ENCODE data around the gene ADAMTSL5.

ADAMTSL5 gene

GRCh38 chr19:1528596-1529429 lies 16.0 kb upstream of the ADAMTSL5 start:
- ChIA-PET POLR2A (no interaction called here), CTCF (no interaction called here)
- DNase-seq (ENCODE audit: extremely low spot score): no peak
- TF ChIP-seq FOXM1 (IDR thresholded peaks at IDR 0.05; ENCODE audit: borderline replicate concordance) (no peak), HDGF (IDR thresholded peaks at IDR 0.05; ENCODE audit: borderline replicate concordance) (no peak), SUZ12 (IDR thresholded peaks at IDR 0.05) (no peak), NFRKB (IDR thresholded peaks at IDR 0.05) (no peak), L3MBTL2 (conservative IDR thresholded peaks at IDR 0.05) (no peak), BHLHE40 (IDR thresholded peaks at IDR 0.05; ENCODE audit: borderline replicate concordance) (no peak), SP1 (IDR thresholded peaks at IDR 0.05) (no peak), FOXA1 (IDR thresholded peaks at IDR 0.05) (no peak), ARNT (IDR thresholded peaks at IDR 0.05) (no peak), FOXK2 (IDR thresholded peaks at IDR 0.05) (no peak), CTBP1 (IDR thresholded peaks at IDR 0.05; ENCODE audit: borderline replicate concordance) (no peak), ZNF384 (IDR thresholded peaks at IDR 0.05) (no peak), ELF4 (IDR thresholded peaks at IDR 0.05) (no peak), TARDBP (IDR thresholded peaks at IDR 0.05) (no peak), LEF1 (IDR thresholded peaks at IDR 0.05; ENCODE audit: borderline replicate concordance) (no peak)

GRCh38 chr19:1527650-1528309 lies 15.0 kb upstream of the ADAMTSL5 start:
- TF ChIP-seq L3MBTL2 (conservative IDR thresholded peaks at IDR 0.05) (no peak), ZNF384 (IDR thresholded peaks at IDR 0.05) (no peak), ELF4 (IDR thresholded peaks at IDR 0.05) (no peak), SP1 (IDR thresholded peaks at IDR 0.05) (no peak), ARNT (IDR thresholded peaks at IDR 0.05) (no peak), FOXM1 (IDR thresholded peaks at IDR 0.05; ENCODE audit: borderline replicate concordance) (no peak), TARDBP (IDR thresholded peaks at IDR 0.05) (no peak), BHLHE40 (IDR thresholded peaks at IDR 0.05; ENCODE audit: borderline replicate concordance) (no peak), CTBP1 (IDR thresholded peaks at IDR 0.05; ENCODE audit: borderline replicate concordance) (no peak), FOXA1 (IDR thresholded peaks at IDR 0.05) (no peak)
- TF ChIP-seq, protein P1, sequence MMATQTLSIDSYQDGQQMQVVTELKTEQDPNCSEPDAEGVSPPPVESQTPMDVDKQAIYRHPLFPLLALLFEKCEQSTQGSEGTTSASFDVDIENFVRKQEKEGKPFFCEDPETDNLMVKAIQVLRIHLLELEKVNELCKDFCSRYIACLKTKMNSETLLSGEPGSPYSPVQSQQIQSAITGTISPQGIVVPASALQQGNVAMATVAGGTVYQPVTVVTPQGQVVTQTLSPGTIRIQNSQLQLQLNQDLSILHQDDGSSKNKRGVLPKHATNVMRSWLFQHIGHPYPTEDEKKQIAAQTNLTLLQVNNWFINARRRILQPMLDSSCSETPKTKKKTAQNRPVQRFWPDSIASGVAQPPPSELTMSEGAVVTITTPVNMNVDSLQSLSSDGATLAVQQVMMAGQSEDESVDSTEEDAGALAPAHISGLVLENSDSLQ (IDR thresholded peaks at IDR 0.05): no peak
- ChIA-PET POLR2A (no interaction called here), CTCF (no interaction called here)
- DNase-seq (ENCODE audit: extremely low spot score): no peak

- ChIA-PET POLR2A (no interaction called here), CTCF (no interaction called here)
Measured at GRCh38 chr19:1526979-1527649, 14.3 kb upstream of the ADAMTSL5 start.

DNA sequence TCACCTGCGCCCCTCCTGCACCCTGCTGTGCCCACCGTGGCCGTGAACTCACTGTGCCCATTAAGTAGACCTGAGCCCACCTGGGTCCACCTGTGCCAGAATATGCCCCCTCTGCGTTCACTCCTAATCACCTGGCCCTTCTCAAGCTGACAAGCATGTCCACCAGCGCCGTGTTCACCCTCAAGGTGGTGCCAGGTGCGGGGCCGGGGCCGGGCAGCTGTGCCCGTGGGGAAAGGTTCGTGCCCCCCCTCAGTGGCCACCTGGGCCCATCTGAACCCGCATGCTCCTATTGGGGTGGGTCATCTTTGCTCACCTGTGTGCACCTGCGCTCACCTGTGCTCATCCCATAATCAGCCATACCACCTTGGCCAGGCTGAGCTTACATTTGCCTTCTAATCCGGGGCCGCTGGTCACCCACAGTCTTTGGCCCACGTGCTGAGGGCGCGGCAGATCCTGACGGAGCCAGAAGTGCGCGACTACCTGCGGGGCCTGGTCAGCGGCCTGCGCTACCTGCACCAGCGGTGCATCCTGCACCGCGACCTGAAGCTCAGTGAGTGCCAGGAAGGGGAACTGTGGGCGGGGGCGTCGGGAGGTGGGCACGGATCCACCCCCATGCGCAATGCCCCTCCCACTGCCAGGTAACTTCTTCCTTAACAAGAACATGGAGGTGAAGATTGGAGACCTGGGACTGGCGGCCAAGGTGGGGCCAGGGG lies 13.4 kb upstream of the ADAMTSL5 start:
- no peak for TF ChIP-seq FOXK2 (IDR thresholded peaks at IDR 0.05)
- TF ChIP-seq SUZ12 (IDR thresholded peaks at IDR 0.05): no peak
- no peak for TF ChIP-seq ELF4 (IDR thresholded peaks at IDR 0.05)
- no peak for TF ChIP-seq CTBP1 (IDR thresholded peaks at IDR 0.05; ENCODE audit: borderline replicate concordance)
- TF ChIP-seq HDGF (IDR thresholded peaks at IDR 0.05; ENCODE audit: borderline replicate concordance): no peak
- TF ChIP-seq NFRKB (IDR thresholded peaks at IDR 0.05): no peak
- TF ChIP-seq ARNT (IDR thresholded peaks at IDR 0.05): no peak
- TF ChIP-seq TARDBP (IDR thresholded peaks at IDR 0.05): no peak
- no peak for TF ChIP-seq LEF1 (IDR thresholded peaks at IDR 0.05; ENCODE audit: borderline replicate concordance)
- no peak for TF ChIP-seq FOXA1 (IDR thresholded peaks at IDR 0.05)
- TF ChIP-seq BHLHE40 (IDR thresholded peaks at IDR 0.05; ENCODE audit: borderline replicate concordance): no peak
- TF ChIP-seq L3MBTL2 (conservative IDR thresholded peaks at IDR 0.05): no peak
- no peak for TF ChIP-seq SP1 (IDR thresholded peaks at IDR 0.05)
- no peak for TF ChIP-seq ZNF384 (IDR thresholded peaks at IDR 0.05)
- TF ChIP-seq, protein P1 (IDR thresholded peaks at IDR 0.05): no peak
- TF ChIP-seq FOXM1 (IDR thresholded peaks at IDR 0.05; ENCODE audit: borderline replicate concordance): no peak
- CTCF ChIA-PET: no interaction called here
- DNase-seq (ENCODE audit: extremely low spot score): no peak
- POLR2A ChIA-PET: no interaction called here

More at GRCh38 chr19:1526979-1527649, 14.3 kb upstream of the ADAMTSL5 start:
- TF ChIP-seq FOXA1 (IDR thresholded peaks at IDR 0.05) (no peak), ZNF384 (IDR thresholded peaks at IDR 0.05) (no peak), LEF1 (IDR thresholded peaks at IDR 0.05; ENCODE audit: borderline replicate concordance) (no peak), TARDBP (IDR thresholded peaks at IDR 0.05) (no peak), FOXK2 (IDR thresholded peaks at IDR 0.05) (no peak), ELF4 (IDR thresholded peaks at IDR 0.05) (no peak), SUZ12 (IDR thresholded peaks at IDR 0.05) (no peak), BHLHE40 (IDR thresholded peaks at IDR 0.05; ENCODE audit: borderline replicate concordance) (no peak), HDGF (IDR thresholded peaks at IDR 0.05; ENCODE audit: borderline replicate concordance) (no peak), CTBP1 (IDR thresholded peaks at IDR 0.05; ENCODE audit: borderline replicate concordance) (no peak), L3MBTL2 (conservative IDR thresholded peaks at IDR 0.05) (no peak), ARNT (IDR thresholded peaks at IDR 0.05) (no peak), NFRKB (IDR thresholded peaks at IDR 0.05) (no peak)
- no peak for DNase-seq (ENCODE audit: extremely low spot score)

- POLR2A ChIA-PET: no interaction called here
- no peak for DNase-seq (ENCODE audit: extremely low spot score)
- CTCF ChIA-PET: no interaction called here
Measured at GRCh38 chr19:1525343-1525742, 12.5 kb upstream of the ADAMTSL5 start.

More at GRCh38 chr19:1525343-1525742, 12.5 kb upstream of the ADAMTSL5 start:
- TF ChIP-seq FOXK2 (IDR thresholded peaks at IDR 0.05) (no peak), ARNT (IDR thresholded peaks at IDR 0.05) (no peak), NFRKB (IDR thresholded peaks at IDR 0.05) (no peak), FOXM1 (IDR thresholded peaks at IDR 0.05; ENCODE audit: borderline replicate concordance) (no peak), ZNF384 (IDR thresholded peaks at IDR 0.05) (no peak), ELF4 (IDR thresholded peaks at IDR 0.05) (no peak), BHLHE40 (IDR thresholded peaks at IDR 0.05; ENCODE audit: borderline replicate concordance) (no peak), CTBP1 (IDR thresholded peaks at IDR 0.05; ENCODE audit: borderline replicate concordance) (no peak), HDGF (IDR thresholded peaks at IDR 0.05; ENCODE audit: borderline replicate concordance) (no peak), SP1 (IDR thresholded peaks at IDR 0.05) (no peak), L3MBTL2 (conservative IDR thresholded peaks at IDR 0.05) (no peak), FOXA1 (IDR thresholded peaks at IDR 0.05) (no peak), LEF1 (IDR thresholded peaks at IDR 0.05; ENCODE audit: borderline replicate concordance) (no peak)
- TF ChIP-seq, protein P1 (IDR thresholded peaks at IDR 0.05): no peak
